HEK293T (cell line): ENCODE measurements around the gene CBLB.

Source experiments
- CTCF ChIA-PET: fragments of 350-600 bp; formaldehyde crosslinking; extraction: SDS; loops from one replicate; lab custom pipeline; 2021; ENCODE audit warnings: antibody characterized with exemption, inconsistent platforms; lab: Yijun Ruan, JAX
- POLR2A ChIA-PET: fragments of 350-600 bp; formaldehyde crosslinking; extraction: SDS; loops from one replicate; lab custom pipeline; 2020; ENCODE audit warnings: antibody characterized with exemption, inconsistent platforms; lab: Yijun Ruan, JAX
- DNase-seq: peaks from one replicate; pipeline ENCODE4 v3.0.0; 2012; ENCODE audit warnings: mixed read lengths; ENCODE audit errors: extremely low spot score
- ARNT ChIP-seq: fragments of 450-650 bp; IDR thresholded peaks from 2 replicates; pipeline ENCODE4 v1.6.1; 2017; ENCODE audit warnings: mild to moderate bottlenecking
- BHLHE40 ChIP-seq: fragments of 450-650 bp; IDR thresholded peaks from 2 replicates; pipeline ENCODE4 v1.6.1; 2016; ENCODE audit warnings: mild to moderate bottlenecking, moderate library complexity, borderline replicate concordance
- CTBP1 ChIP-seq: fragments of 450-650 bp; IDR thresholded peaks from 2 replicates; pipeline ENCODE4 v1.6.1; 2016; ENCODE audit warnings: borderline replicate concordance
- ELF4 ChIP-seq: fragments of 450-650 bp; IDR thresholded peaks from 2 replicates; pipeline ENCODE4 v1.6.1; 2017; ENCODE audit warnings: antibody characterized with exemption
- FOXA1 ChIP-seq: fragments of 450-650 bp; IDR thresholded peaks from 2 replicates; pipeline ENCODE4 v1.6.1; 2016; ENCODE audit warnings: mild to moderate bottlenecking
- FOXK2 ChIP-seq: fragments of 450-650 bp; IDR thresholded peaks from 2 replicates; pipeline ENCODE4 v1.6.1; 2016; ENCODE audit warnings: mild to moderate bottlenecking
- FOXM1 ChIP-seq: fragments of 450-650 bp; IDR thresholded peaks from 2 replicates; pipeline ENCODE4 v1.6.1; 2017; ENCODE audit warnings: mild to moderate bottlenecking, borderline replicate concordance
- HDGF ChIP-seq: fragments of 450-650 bp; IDR thresholded peaks from 2 replicates; pipeline ENCODE4 v1.6.1; 2017; ENCODE audit warnings: antibody characterized with exemption, borderline replicate concordance
- L3MBTL2 ChIP-seq: fragments of 450-650 bp; conservative IDR thresholded peaks from 2 replicates; pipeline ENCODE4 v1.6.1; 2016; ENCODE audit warnings: mild to moderate bottlenecking
- LEF1 ChIP-seq: fragments of 450-650 bp; IDR thresholded peaks from 2 replicates; pipeline ENCODE4 v1.6.1; 2017; ENCODE audit warnings: mild to moderate bottlenecking, borderline replicate concordance
- NFRKB ChIP-seq: fragments of 450-650 bp; IDR thresholded peaks from 2 replicates; pipeline ENCODE4 v1.6.1; 2016; ENCODE audit warnings: mild to moderate bottlenecking, moderate library complexity
- SP1 ChIP-seq: fragments of 450-650 bp; IDR thresholded peaks from 2 replicates; pipeline ENCODE4 v1.6.1; 2017
- SUZ12 ChIP-seq: fragments of 450-650 bp; IDR thresholded peaks from 2 replicates; pipeline ENCODE4 v1.6.1; 2016; ENCODE audit warnings: mild to moderate bottlenecking
- TARDBP ChIP-seq: fragments of 450-650 bp; IDR thresholded peaks from 2 replicates; pipeline ENCODE4 v1.6.1; 2016
- ZNF384 ChIP-seq: fragments of 450-650 bp; IDR thresholded peaks from 2 replicates; pipeline ENCODE4 v1.6.1; 2016
- TF ChIP-seq, protein P1 (sequence below): fragments of 450-650 bp; IDR thresholded peaks from 2 replicates; pipeline ENCODE4 v1.6.1; 2016

Gene CBLB

GRCh38 chr3:105904251-105904650 lies 35.4 kb upstream of the CBLB start:
- ChIA-PET POLR2A (no interaction called here), CTCF (no interaction called here)
- no peak for DNase-seq
- TF ChIP-seq L3MBTL2 (no peak), BHLHE40 (no peak), NFRKB (no peak), FOXK2 (no peak), TARDBP (no peak), SUZ12 (no peak)
- TF ChIP-seq, protein P1, sequence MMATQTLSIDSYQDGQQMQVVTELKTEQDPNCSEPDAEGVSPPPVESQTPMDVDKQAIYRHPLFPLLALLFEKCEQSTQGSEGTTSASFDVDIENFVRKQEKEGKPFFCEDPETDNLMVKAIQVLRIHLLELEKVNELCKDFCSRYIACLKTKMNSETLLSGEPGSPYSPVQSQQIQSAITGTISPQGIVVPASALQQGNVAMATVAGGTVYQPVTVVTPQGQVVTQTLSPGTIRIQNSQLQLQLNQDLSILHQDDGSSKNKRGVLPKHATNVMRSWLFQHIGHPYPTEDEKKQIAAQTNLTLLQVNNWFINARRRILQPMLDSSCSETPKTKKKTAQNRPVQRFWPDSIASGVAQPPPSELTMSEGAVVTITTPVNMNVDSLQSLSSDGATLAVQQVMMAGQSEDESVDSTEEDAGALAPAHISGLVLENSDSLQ, result no peak

- no peak for TF ChIP-seq LEF1
- TF ChIP-seq FOXK2, result no peak
- TF ChIP-seq SUZ12, result no peak
- no peak for TF ChIP-seq L3MBTL2
- TF ChIP-seq NFRKB, result no peak
- no peak for TF ChIP-seq SP1
- TF ChIP-seq ELF4, result no peak
- no peak for TF ChIP-seq HDGF
- no peak for TF ChIP-seq BHLHE40
- no peak for TF ChIP-seq CTBP1
- TF ChIP-seq FOXM1, result no peak
- no peak for TF ChIP-seq ARNT
- no peak for TF ChIP-seq ZNF384
- no peak for TF ChIP-seq FOXA1
- TF ChIP-seq, protein P1, result no peak
- TF ChIP-seq TARDBP, result no peak
- ChIA-PET POLR2A (no interaction called here), CTCF (no interaction called here)
- no peak for DNase-seq
Observed at GRCh38 chr3:105899516-105899915, 30.7 kb upstream of the CBLB start.

DNA sequence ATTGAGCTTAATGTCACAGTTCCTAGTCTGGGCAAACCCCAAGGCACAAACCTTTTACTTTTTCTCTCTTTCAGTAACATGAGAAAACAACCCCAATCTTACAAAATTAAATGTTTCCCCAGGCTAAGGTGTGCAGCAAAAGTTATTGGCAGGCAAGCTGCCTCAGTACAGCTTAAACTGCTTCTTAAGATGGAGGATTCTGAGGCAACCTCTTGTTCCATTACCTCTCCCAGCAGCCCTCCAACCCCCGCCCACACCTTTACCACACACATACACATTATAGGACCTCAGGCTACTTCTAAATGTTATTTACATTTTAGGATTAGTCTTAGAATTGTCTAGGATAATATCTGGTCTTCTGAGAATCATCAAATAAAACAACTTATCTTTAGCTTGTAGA lies 22.3 kb upstream of the CBLB start:
- no peak for DNase-seq
- POLR2A ChIA-PET, result no interaction called here
- CTCF ChIA-PET, result no interaction called here
- TF ChIP-seq BHLHE40 (no peak), ARNT (no peak), ZNF384 (no peak), FOXM1 (no peak), HDGF (no peak), L3MBTL2 (no peak), CTBP1 (no peak), FOXA1 (no peak), SP1 (no peak), SUZ12 (no peak)
- TF ChIP-seq, protein P1, result no peak

DNA sequence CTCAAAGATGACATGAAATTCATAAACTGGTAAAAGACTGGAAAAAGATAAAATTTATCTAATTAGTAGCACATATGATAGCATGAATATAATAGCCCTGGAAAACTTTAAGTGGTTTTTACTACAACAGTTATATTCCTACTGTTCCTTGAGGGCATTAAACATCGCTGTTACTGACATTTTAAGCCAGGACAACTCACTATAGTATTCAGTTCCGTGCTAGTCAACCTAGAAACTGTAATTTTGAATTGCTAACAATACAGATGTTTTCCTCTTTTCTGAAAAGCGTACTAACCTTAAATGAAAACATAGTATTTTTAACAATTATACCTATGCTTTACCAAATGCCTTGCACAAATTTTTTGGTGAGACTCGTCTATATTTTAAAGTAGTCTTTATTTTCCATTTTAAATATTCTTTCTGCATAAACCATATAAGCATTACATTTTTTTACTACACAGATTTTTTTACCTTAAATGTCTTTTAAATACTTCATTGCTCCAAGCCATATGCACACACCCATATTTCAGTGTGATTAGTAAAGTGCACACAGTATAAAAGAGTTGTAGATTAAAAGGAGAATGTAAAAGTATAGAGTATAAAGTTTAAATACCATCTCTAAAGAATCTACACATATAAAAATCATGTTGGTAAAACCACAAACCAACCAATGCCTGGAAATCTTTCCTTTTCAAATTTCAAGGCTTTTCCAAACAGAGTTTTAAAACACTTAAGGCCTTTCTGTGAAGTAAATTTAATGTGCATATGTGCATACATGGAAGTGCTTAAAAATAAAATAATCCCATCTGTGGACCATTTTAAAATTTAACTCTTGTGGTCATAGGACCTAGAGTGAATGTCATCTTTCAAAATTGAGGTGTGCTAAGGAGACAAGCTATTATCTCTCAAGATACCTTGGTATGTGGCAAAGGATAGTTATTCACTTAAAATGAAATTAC lies 20.1 kb upstream of the CBLB start:
- no peak for TF ChIP-seq NFRKB
- no peak for TF ChIP-seq FOXM1
- TF ChIP-seq ELF4, result no peak
- TF ChIP-seq BHLHE40, result no peak
- TF ChIP-seq, protein P1, result no peak
- no peak for TF ChIP-seq LEF1
- no peak for TF ChIP-seq TARDBP
- DNase-seq, result no peak
- ChIA-PET POLR2A (no interaction called here), CTCF (no interaction called here)

DNA sequence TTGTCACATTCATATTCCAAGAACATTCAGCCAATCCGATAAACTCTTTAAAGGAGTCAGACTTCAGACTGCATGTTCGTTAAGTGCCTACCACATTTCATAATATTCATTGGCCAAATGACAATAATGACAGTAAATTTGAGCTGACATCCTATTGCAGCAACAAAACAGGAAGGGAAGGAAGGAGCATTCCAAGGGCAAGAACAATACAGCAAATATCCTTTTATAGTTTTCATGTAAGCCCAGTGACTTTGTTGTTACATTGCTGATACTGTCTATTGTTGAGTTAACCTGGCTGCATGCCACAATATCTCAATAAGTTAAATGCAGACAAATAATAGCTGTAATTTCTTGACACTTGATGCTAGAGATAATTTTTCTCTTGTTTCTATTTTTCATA lies 16.4 kb upstream of the CBLB start:
- DNase-seq, result no peak

More for the DNA sequence above, 16.4 kb upstream of the CBLB start:
- POLR2A ChIA-PET, result no interaction called here
- TF ChIP-seq SUZ12 (no peak), FOXK2 (no peak), LEF1 (no peak), BHLHE40 (no peak), TARDBP (no peak), HDGF (no peak), FOXM1 (no peak), SP1 (no peak), ZNF384 (no peak), ARNT (no peak), FOXA1 (no peak), L3MBTL2 (no peak), ELF4 (no peak), NFRKB (no peak), CTBP1 (no peak)
- TF ChIP-seq, protein P1, result no peak
- CTCF ChIA-PET, result no interaction called here
